Right ventricle myocardium inferior (tissue), 1 donor: Measurements from ENCODE around the gene ARHGAP18. TPM values are rescaled to one million over a fixed set of nuclear protein-coding genes. Genes with fewer than 3 reads are reported as not detected.
A peak's percentile ranks its signal among the peaks of the same experiment; 100 is the strongest.

ENCODE experiments used
- ATAC-seq: fragments of 200-7000 bp; cut with Tn5 transposase; one replicate; pipeline ENCODE4 v1.9.1; 2020; ENCODE audit warnings: mild to moderate bottlenecking, moderate library complexity
- DNase-seq: peaks from one replicate; pipeline ENCODE4 v3.0.0; 2021; ENCODE audit errors: missing footprints
- intact Hi-C: fragments of 100-400 bp; cut with DNase I; formaldehyde crosslinking; loops from one replicate; pipeline ENCODE4 v1.11.0; 2022
- total RNA-seq: library from RNA; stranded (reverse); fragmentation: NEBNext Ultra II Directional; extraction: Animal tissue kit (Norgen Biotek cat#: 25700); gene quantifications from one replicate; pipeline ENCODE4 v1.2.1, GENCODE V29; 2021
- donor health status: DM: no; HTN: yes; CAD: no; lungs with severe emphysema.

The ARHGAP18 gene
- total RNA-seq, 1 donor from 2014 or later, result 8.1 TPM

- ATAC-seq, result no peak
- DNase-seq, result no peak
- intact Hi-C loops, result no loop called here
These were observed 21.5 kb upstream of the ARHGAP18 start for GRCh38 chr6:129731428-129731827.

GRCh38 chr6:129730477-129731165 is 20.6 kb upstream of the ARHGAP18 start:
- intact Hi-C loops, result loop anchor here (1.0 kb wide), 1 partner anchor 132 kb away; no protein-coding TSS in a partner anchor
- no peak for DNase-seq
- no peak for ATAC-seq

GRCh38 chr6:129726650-129727049 is 16.7 kb upstream of the ARHGAP18 start:
- ATAC-seq (peak; percentile 61), DNase-seq (no peak)
- intact Hi-C loops, result no loop called here

- intact Hi-C loops, result no loop called here
- DNase-seq, result no peak
- ATAC-seq, result no peak
These were observed 15.4 kb upstream of the ARHGAP18 start for GRCh38 chr6:129725341-129725740.

GRCh38 chr6:129719692-129720091 is 9.7 kb upstream of the ARHGAP18 start:
- ATAC-seq, result peak; percentile 68
- intact Hi-C loops, result no loop called here

GRCh38 chr6:129717277-129717676 is 7.3 kb upstream of the ARHGAP18 start:
- intact Hi-C loops, result no loop called here
- ATAC-seq, result no peak
- no peak for DNase-seq

More at GRCh38 chr6:129719692-129720091, 9.7 kb upstream of the ARHGAP18 start:
- DNase-seq, result no peak

GRCh38 chr6:129713806-129714333 is 3.9 kb upstream of the ARHGAP18 start:
- no peak for ATAC-seq
- DNase-seq, result no peak
- intact Hi-C loops, result no loop called here

GRCh38 chr6:129711271-129711631 is 1.3 kb upstream of the ARHGAP18 start:
- intact Hi-C loops, result no loop called here
- ATAC-seq, result no peak

GRCh38 chr6:129710450-129711270 is 683 bp upstream of the ARHGAP18 start:
- DNase-seq (no peak), ATAC-seq (no peak)
- intact Hi-C loops, result no loop called here

More at GRCh38 chr6:129711271-129711631, 1.3 kb upstream of the ARHGAP18 start:
- DNase-seq, result no peak

GRCh38 chr6:129709196-129709768 is 695 bp downstream of the ARHGAP18 start:
- peak; percentile 76 for ATAC-seq
- DNase-seq, result no peak
- intact Hi-C loops, result loop anchor here (5.0 kb wide), 1 partner anchor 42 kb away; no protein-coding TSS in a partner anchor

GRCh38 chr6:129708496-129709195 is 1.3 kb downstream of the ARHGAP18 start:
- DNase-seq (no peak), ATAC-seq (no peak)
- intact Hi-C loops, result loop anchor here (5.0 kb wide), 1 partner anchor 41 kb away; no protein-coding TSS in a partner anchor

- ATAC-seq (no peak), DNase-seq (no peak)
- intact Hi-C loops, result loop anchor here (5.0 kb wide), 1 partner anchor 41 kb away; no protein-coding TSS in a partner anchor
These were observed 2.0 kb downstream of the ARHGAP18 start for GRCh38 chr6:129707882-129708495.

- intact Hi-C loops, result loop anchor here (5.0 kb wide), 1 partner anchor 40 kb away; no protein-coding TSS in a partner anchor
- DNase-seq (no peak), ATAC-seq (no peak)
These were observed 2.9 kb downstream of the ARHGAP18 start for GRCh38 chr6:129707028-129707427.

GRCh38 chr6:129705212-129705611 is 4.8 kb downstream of the ARHGAP18 start:
- intact Hi-C loops, result loop anchor here (5.0 kb wide), 1 partner anchor 38 kb away; no protein-coding TSS in a partner anchor
- ATAC-seq (no peak), DNase-seq (no peak)

- no peak for ATAC-seq
- DNase-seq, result no peak
- intact Hi-C loops, result loop anchor here (5.0 kb wide), 1 partner anchor 37 kb away; no protein-coding TSS in a partner anchor
These were observed 5.3 kb downstream of the ARHGAP18 start for GRCh38 chr6:129704708-129705107.

GRCh38 chr6:129701721-129702455 is 8.1 kb downstream of the ARHGAP18 start:
- DNase-seq (no peak), ATAC-seq (no peak)
- intact Hi-C loops, result no loop called here

GRCh38 chr6:129700666-129701065 is 9.3 kb downstream of the ARHGAP18 start:
- ATAC-seq (no peak), DNase-seq (no peak)
- intact Hi-C loops, result no loop called here
